Retina (tissue), 1 donor: ENCODE measurements around the gene GDF9.
A peak's percentile ranks its signal among the peaks of the same experiment; 100 is the strongest.

Experiments used
- DNase-seq: peaks from one replicate; pipeline ENCODE4 v3.0.0-alpha.2; 2016

GDF9 gene

GRCh38 chr5:132836852-132837251 is 29.4 kb downstream of the GDF9 start:
- no peak for DNase-seq

- DNase-seq, result no peak
Observed at GRCh38 chr5:132834057-132834456, 32.2 kb downstream of the GDF9 start.

GRCh38 chr5:132832612-132833011 is 33.7 kb downstream of the GDF9 start:
- DNase-seq, result no peak

GRCh38 chr5:132831095-132831860 is 35.0 kb downstream of the GDF9 start:
- DNase-seq, result no peak

- DNase-seq, result peak; percentile 65
Observed at GRCh38 chr5:132830436-132831094, 35.7 kb downstream of the GDF9 start, which contains the start of gene SHROOM1. TSS of gene SHROOM1 (minus strand) at chr5:132830647. CDS start at chr5:132826140, 4,507 bp downstream.

- DNase-seq, result peak; percentile 94
Observed at GRCh38 chr5:132829742-132830435, 36.4 kb downstream of the GDF9 start.

- no peak for DNase-seq
Observed at GRCh38 chr5:132828846-132829494, 37.3 kb downstream of the GDF9 start.

- no peak for DNase-seq
Observed at GRCh38 chr5:132827943-132828673, 38.2 kb downstream of the GDF9 start.

GRCh38 chr5:132826424-132827082 is 39.7 kb downstream of the GDF9 start:
- peak; percentile 13 for DNase-seq

GRCh38 chr5:132825834-132826391 is 40.4 kb downstream of the GDF9 start:
- DNase-seq, result peak; percentile 73

GRCh38 chr5:132825033-132825833 is 41.0 kb downstream of the GDF9 start:
- DNase-seq, result peak; percentile 69

- no peak for DNase-seq
Observed at GRCh38 chr5:132824426-132824825, 41.8 kb downstream of the GDF9 start.

GRCh38 chr5:132823481-132824050 is 42.7 kb downstream of the GDF9 start:
- DNase-seq, result no peak

GRCh38 chr5:132822650-132823480 is 43.4 kb downstream of the GDF9 start:
- peak; percentile 91 for DNase-seq

- no peak for DNase-seq
Observed at GRCh38 chr5:132821791-132822190, 44.5 kb downstream of the GDF9 start.

- DNase-seq, result no peak
Observed at GRCh38 chr5:132821350-132821749, 44.9 kb downstream of the GDF9 start.

GRCh38 chr5:132820162-132820754 is 46.0 kb downstream of the GDF9 start:
- peak; percentile 90 for DNase-seq

- peak; percentile 44 for DNase-seq
Observed at GRCh38 chr5:132819468-132819867, 46.8 kb downstream of the GDF9 start.

- DNase-seq, result no peak
Observed at GRCh38 chr5:132817011-132817410, 49.3 kb downstream of the GDF9 start.
